T-helper 1 cell treated with Interleukin-12 subunit alpha and Interleukin-12 subunit beta and Interleukin-4 antibody, amounts not matched to agents 30 μg/mL and 1 μg/mL, for 36 hours (primary cell): ENCODE measurements around the gene MRPL51.

Experiments used
- H3K27ac Mint-ChIP-seq: one replicate; pipeline ENCODE4 v1.8.0; 2021; ENCODE audit warnings: mild to moderate bottlenecking, mixed read lengths
- H3K27me3 Mint-ChIP-seq: one replicate; pipeline ENCODE4 v1.8.0; 2021; ENCODE audit warnings: low read depth, mixed read lengths
- H3K36me3 Mint-ChIP-seq: one replicate; pipeline ENCODE4 v1.8.0; 2021; ENCODE audit warnings: low read depth, mixed read lengths
- H3K4me1 Mint-ChIP-seq: one replicate; pipeline ENCODE4 v1.8.0; 2021; ENCODE audit warnings: low read depth, mixed read lengths
- H3K4me3 Mint-ChIP-seq: one replicate; pipeline ENCODE4 v1.8.0; 2021; ENCODE audit warnings: mild to moderate bottlenecking, moderate library complexity, mixed read lengths
- H3K9me3 Mint-ChIP-seq: one replicate; pipeline ENCODE4 v1.8.0; 2021; ENCODE audit warnings: mixed read lengths

The MRPL51 gene

GRCh38 chr12:6464531-6464930 lies 28.5 kb downstream of the MRPL51 start:
- H3K36me3 Mint-ChIP-seq, result peaks cover 86% of the 10 kb centered on the region
- H3K4me1 Mint-ChIP-seq, result peaks cover 76% of the 10 kb centered on the region
- no peaks in the 10 kb centered on the region for H3K9me3 Mint-ChIP-seq
- H3K27me3 Mint-ChIP-seq, result no peaks in the 10 kb centered on the region
- peak overlapping the region; percentile 99 for H3K27ac Mint-ChIP-seq
- H3K4me3 Mint-ChIP-seq, result peak overlapping the region; percentile 64

- peaks cover 86% of the 10 kb centered on the region for H3K36me3 Mint-ChIP-seq
- H3K27me3 Mint-ChIP-seq, result no peaks in the 10 kb centered on the region
- H3K4me1 Mint-ChIP-seq, result peaks cover 73% of the 10 kb centered on the region
- H3K27ac Mint-ChIP-seq, result peak overlapping the region; percentile 99
- H3K4me3 Mint-ChIP-seq, result peak overlapping the region; percentile 77
- no peaks in the 10 kb centered on the region for H3K9me3 Mint-ChIP-seq
Observed at GRCh38 chr12:6463858-6464257, 29.2 kb downstream of the MRPL51 start.

GRCh38 chr12:6463216-6463615 lies 29.8 kb downstream of the MRPL51 start:
- peaks cover 86% of the 10 kb centered on the region for H3K36me3 Mint-ChIP-seq

GRCh38 chr12:6462234-6462995 lies 30.6 kb downstream of the MRPL51 start:
- Mint-ChIP-seq H3K4me1 (peaks cover 69% of the 10 kb centered on the region), H3K36me3 (peaks cover 84% of the 10 kb centered on the region), H3K27ac (peak overlapping the region; percentile 99), H3K9me3 (no peaks in the 10 kb centered on the region), H3K27me3 (no peaks in the 10 kb centered on the region), H3K4me3 (peak overlapping the region; percentile 77)

More at GRCh38 chr12:6463216-6463615, 29.8 kb downstream of the MRPL51 start:
- Mint-ChIP-seq H3K27me3 (no peaks in the 10 kb centered on the region), H3K4me1 (peaks cover 73% of the 10 kb centered on the region), H3K4me3 (peak overlapping the region; percentile 77), H3K27ac (peak overlapping the region; percentile 99), H3K9me3 (no peaks in the 10 kb centered on the region)

GRCh38 chr12:6461401-6462233 lies 31.4 kb downstream of the MRPL51 start:
- Mint-ChIP-seq H3K9me3 (no peaks in the 10 kb centered on the region), H3K27me3 (no peaks in the 10 kb centered on the region), H3K4me1 (peaks cover 67% of the 10 kb centered on the region), H3K36me3 (peaks cover 83% of the 10 kb centered on the region), H3K27ac (peak overlapping the region; percentile 99), H3K4me3 (peak overlapping the region; percentile 86)

- Mint-ChIP-seq H3K36me3 (peaks cover 81% of the 10 kb centered on the region), H3K4me1 (peaks cover 66% of the 10 kb centered on the region), H3K4me3 (peak overlapping the region; percentile 86), H3K27me3 (no peaks in the 10 kb centered on the region), H3K9me3 (no peaks in the 10 kb centered on the region), H3K27ac (peak overlapping the region; percentile 99)
Observed at GRCh38 chr12:6460751-6461371, 32.2 kb downstream of the MRPL51 start.

GRCh38 chr12:6459004-6459337 lies 34.1 kb downstream of the MRPL51 start:
- Mint-ChIP-seq H3K4me1 (peaks cover 56% of the 10 kb centered on the region), H3K4me3 (peak overlapping the region; percentile 30), H3K9me3 (no peaks in the 10 kb centered on the region), H3K27ac (peak overlapping the region; percentile 73), H3K36me3 (peaks cover 78% of the 10 kb centered on the region), H3K27me3 (no peaks in the 10 kb centered on the region)

GRCh38 chr12:6458281-6459003 lies 34.6 kb downstream of the MRPL51 start:
- peaks cover 79% of the 10 kb centered on the region for H3K36me3 Mint-ChIP-seq
- H3K9me3 Mint-ChIP-seq, result no peaks in the 10 kb centered on the region
- H3K4me3 Mint-ChIP-seq, result no peak overlapping the region
- peak overlapping the region; percentile 73 for H3K27ac Mint-ChIP-seq
- H3K27me3 Mint-ChIP-seq, result no peaks in the 10 kb centered on the region
- H3K4me1 Mint-ChIP-seq, result peaks cover 54% of the 10 kb centered on the region

- Mint-ChIP-seq H3K4me3 (no peak overlapping the region), H3K4me1 (peaks cover 52% of the 10 kb centered on the region), H3K27me3 (no peaks in the 10 kb centered on the region), H3K9me3 (no peaks in the 10 kb centered on the region), H3K36me3 (peaks cover 77% of the 10 kb centered on the region), H3K27ac (peak overlapping the region; percentile 27)
Observed at GRCh38 chr12:6457220-6457945, 35.7 kb downstream of the MRPL51 start.

- Mint-ChIP-seq H3K27me3 (no peaks in the 10 kb centered on the region), H3K36me3 (peaks cover 62% of the 10 kb centered on the region), H3K4me1 (peaks cover 45% of the 10 kb centered on the region)
Observed at GRCh38 chr12:6452944-6453630, 40.0 kb downstream of the MRPL51 start.

GRCh38 chr12:6452245-6452943 lies 40.7 kb downstream of the MRPL51 start:
- H3K36me3 Mint-ChIP-seq, result peaks cover 66% of the 10 kb centered on the region

More at GRCh38 chr12:6452944-6453630, 40.0 kb downstream of the MRPL51 start:
- Mint-ChIP-seq H3K9me3 (no peaks in the 10 kb centered on the region), H3K4me3 (peak overlapping the region; percentile 98), H3K27ac (peak overlapping the region; percentile 97)

GRCh38 chr12:6451348-6452244 lies 41.5 kb downstream of the MRPL51 start, which contains the start of gene TAPBPL:
Gene TAPBPL (plus strand): TSS chr12:6452042. CDS start chr12:6452249, 207 bp downstream.
- H3K36me3 Mint-ChIP-seq, result peaks cover 65% of the 10 kb centered on the region

More at GRCh38 chr12:6452245-6452943, 40.7 kb downstream of the MRPL51 start:
- no peaks in the 10 kb centered on the region for H3K9me3 Mint-ChIP-seq
- peaks cover 51% of the 10 kb centered on the region for H3K4me1 Mint-ChIP-seq
- H3K27ac Mint-ChIP-seq, result peak overlapping the region; percentile 97
- no peaks in the 10 kb centered on the region for H3K27me3 Mint-ChIP-seq
- peak overlapping the region; percentile 98 for H3K4me3 Mint-ChIP-seq

More at GRCh38 chr12:6451348-6452244, 41.5 kb downstream of the MRPL51 start, which contains the start of gene TAPBPL:
- Mint-ChIP-seq H3K4me1 (peaks cover 53% of the 10 kb centered on the region), H3K9me3 (no peaks in the 10 kb centered on the region), H3K27ac (peak within 1 kb of the TSS; percentile 97), H3K27me3 (no peaks in the 10 kb centered on the region), H3K4me3 (peak within 1 kb of the TSS; percentile 98)
